ENCODE measurements around the gene COA6.

COA6 gene

DNA sequence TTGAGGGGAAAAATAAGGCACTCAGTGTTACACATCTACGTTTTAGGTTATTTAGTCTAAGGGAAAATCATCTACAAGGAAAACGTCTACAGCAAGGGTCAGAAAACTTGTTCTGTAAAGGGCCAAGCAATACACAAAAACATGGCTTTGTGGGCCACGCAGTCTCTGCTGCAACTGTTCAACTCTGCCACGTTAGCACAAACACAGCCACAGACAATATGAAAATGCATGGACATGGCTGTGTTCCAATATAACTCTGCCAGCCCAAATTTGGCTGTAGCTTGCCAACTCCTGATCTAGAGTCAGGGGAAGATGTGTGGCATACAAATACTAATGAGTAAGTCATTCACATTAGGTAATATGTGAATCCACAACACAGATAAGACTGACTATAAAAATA lies 40.7 kb downstream of the COA6 start:
- no peak for DNase-seq

DNA sequence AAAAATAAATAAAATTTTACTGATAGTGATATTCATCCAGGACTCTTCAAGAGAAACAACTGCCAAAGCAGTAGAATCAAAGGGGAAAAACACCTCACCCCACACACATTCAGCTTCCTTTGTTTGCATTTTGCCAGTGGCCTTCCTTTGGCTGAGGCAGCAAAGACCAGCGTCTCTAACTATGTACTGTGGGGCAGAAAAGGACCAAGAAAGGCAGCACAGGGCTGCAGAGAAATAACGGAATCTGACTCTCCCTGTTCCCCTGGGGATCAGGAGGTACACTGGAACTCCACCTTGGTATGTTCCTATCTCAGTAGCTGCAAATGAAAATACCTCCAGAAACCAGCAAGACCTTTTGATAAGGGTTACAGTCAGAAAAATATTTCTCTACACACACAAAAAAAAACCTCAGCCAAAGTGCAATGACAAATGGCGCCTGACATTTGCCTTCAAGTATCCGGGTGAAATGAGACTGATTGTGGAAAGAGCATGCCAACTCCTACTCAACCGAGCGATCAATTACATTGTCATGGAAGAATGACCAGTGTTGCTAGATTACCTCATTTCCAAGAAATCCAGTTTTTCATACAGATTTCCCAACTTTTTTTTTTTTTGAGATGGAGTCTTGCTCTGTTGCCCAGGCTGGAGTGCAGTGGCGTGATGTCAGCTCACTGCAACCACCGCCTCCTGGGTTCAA lies 54.8 kb downstream of the COA6 start:
- DNase-seq, result no peak

DNA sequence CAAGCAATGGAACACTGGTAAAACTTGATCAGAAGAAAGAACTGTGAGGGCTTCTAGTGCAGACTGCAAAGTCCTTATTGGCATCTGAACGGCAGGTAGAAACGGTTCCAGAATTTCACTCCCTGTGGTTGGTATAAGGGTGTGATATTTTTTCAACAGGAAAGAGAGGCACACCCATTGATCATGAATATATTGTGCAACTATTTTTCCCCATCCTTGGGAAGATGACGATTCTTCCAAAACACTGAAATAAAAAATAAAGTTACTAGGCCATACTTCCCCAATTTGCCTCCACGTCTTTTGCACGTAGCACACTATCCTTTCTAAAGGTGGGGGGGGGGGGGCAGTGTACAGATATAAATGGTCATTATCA lies 56.2 kb downstream of the COA6 start:
- no peak for DNase-seq

DNA sequence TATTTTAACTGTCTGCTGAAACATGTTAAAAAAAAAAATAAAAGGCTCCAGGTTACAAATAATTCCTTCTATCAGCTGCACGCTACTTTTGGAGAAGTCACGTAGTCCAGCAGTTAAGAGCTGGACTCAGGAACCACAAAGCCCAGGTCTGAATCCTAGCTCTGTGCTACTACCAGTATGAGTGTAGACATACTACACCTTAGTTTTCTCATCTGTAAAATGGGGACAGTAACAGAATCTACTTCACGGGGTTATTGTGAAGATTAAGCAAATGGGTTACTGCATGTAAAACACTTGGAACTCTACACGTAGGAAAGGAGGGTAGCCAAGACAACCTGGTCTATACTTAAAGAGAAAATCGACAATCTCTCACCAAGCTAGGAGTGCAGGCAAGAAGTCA lies 57.4 kb downstream of the COA6 start:
- no peak for DNase-seq

DNA sequence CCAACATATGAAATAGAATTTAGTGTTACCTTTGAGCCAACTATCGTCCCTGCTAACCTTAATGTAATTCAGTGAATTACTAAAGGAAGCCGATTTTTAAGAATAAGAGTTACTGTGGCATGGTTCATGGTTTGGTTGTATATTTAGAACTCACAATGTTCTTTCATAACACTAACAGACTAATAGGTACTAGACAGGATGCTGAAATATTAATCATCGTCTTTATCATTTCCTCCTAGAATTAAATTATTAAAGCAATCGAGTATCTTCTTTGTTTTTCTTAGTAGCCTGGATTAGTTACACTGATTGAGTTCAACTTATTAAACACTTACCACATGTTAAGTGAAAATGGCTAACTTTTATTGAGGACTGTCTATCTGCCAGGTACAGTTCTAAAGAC lies 58.0 kb downstream of the COA6 start:
- DNase-seq, result no peak

DNA sequence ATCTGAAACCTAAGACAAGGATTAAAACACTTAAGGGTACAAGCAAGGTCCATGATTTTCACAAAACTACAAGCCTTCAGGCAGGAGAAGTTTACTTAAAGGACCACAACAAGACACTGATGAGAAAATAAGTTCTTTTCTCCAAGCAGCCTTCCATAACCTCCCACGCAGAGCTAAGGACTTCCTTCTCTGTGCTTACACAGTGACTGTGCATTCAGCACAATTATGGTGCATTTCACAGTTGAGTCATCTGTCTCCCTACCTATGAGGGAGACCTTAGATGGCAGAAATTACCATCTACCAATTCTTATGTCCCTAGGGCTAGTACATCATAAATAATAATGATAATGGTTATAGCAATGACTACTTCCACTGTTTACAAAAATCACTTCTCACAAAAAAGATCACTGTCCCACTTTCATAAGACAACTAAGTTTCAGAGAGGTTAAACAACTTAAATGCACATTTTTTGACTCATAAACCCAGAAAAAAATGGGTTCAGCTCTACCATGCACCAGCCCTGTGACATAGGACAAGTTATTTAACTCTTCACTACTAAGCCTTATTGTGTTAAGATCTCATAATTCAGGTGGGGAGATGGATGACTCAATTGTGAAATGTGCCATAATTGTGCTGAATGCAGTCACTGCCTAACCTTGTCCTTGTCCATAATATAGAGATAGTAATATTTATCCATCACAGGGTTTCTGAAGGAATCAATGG lies 60.5 kb downstream of the COA6 start:
- no peak for DNase-seq
